Mammary epithelial cell (primary cell): ENCODE measurements around the gene AXIN1.

Source experiments
- EZH2 ChIP-seq: IDR thresholded peaks from 2 replicates; pipeline ENCODE4 v1.6.1; 2012; ENCODE audit warnings: low read length, inconsistent platforms, borderline replicate concordance
- TF ChIP-seq, protein P1 (sequence below), 2 donors: IDR thresholded peaks in 1 of 2; conservative IDR thresholded peaks in 1 of 2; 2 replicates each; pipeline ENCODE4 v1.5.1; 2011 to 2012; ENCODE audit warnings: inconsistent platforms in 2 of 2, low read length in 2 of 2, mild to moderate bottlenecking in 2 of 2, control low read depth in 1 of 2, low read depth in 1 of 2; ENCODE audit not compliant: insufficient read depth in 1 of 2; ENCODE audit errors: extremely low read depth in 1 of 2

DNA sequence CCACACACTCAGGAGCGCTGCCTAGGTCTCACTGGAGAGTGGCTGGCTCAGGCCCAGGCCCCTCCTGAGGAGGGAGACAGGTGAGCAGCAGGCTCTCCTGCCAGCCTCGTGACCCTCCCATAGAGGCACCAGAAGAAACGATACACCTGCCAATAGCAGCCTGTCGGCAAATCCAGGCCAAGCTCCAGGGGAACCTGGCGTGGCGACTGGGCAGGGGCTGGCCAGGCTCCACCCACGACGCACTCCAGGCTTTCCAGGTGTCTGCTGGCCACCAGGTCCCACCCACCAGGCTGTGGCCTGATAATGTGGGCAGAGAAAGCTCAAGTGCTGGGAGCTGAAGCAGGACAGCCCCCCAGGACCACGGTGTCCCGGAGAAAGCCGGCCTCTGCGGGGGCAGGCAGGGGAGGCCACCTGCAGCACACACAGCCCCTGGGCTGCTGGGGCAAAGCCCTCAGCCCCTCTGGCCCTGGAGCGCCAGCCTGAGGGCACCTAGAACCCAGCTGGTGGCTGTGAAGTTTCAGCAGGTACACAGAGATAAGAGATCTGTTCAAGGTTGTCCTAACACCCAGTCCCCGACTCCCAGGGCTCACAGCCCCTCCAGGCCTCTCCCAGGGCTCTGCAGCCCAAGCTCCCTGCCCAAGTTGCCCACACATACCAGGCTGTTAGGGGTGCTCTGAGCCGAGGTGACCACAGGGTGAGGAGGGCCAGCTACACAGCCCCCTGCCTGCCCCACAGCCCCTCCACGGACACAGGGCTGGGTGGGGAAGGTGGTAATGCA is 26.8 kb upstream of the AXIN1 start:
- TF ChIP-seq, protein P1, sequence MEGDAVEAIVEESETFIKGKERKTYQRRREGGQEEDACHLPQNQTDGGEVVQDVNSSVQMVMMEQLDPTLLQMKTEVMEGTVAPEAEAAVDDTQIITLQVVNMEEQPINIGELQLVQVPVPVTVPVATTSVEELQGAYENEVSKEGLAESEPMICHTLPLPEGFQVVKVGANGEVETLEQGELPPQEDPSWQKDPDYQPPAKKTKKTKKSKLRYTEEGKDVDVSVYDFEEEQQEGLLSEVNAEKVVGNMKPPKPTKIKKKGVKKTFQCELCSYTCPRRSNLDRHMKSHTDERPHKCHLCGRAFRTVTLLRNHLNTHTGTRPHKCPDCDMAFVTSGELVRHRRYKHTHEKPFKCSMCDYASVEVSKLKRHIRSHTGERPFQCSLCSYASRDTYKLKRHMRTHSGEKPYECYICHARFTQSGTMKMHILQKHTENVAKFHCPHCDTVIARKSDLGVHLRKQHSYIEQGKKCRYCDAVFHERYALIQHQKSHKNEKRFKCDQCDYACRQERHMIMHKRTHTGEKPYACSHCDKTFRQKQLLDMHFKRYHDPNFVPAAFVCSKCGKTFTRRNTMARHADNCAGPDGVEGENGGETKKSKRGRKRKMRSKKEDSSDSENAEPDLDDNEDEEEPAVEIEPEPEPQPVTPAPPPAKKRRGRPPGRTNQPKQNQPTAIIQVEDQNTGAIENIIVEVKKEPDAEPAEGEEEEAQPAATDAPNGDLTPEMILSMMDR (conservative IDR thresholded peaks at IDR 0.05 in 1 of 2, IDR thresholded peaks at IDR 0.05 in 1 of 2; ENCODE audit: extremely low read depth in 1 of 2, insufficient read depth in 1 of 2, low read depth in 1 of 2, low read length in 2 of 2) = no peak
- no peak for TF ChIP-seq EZH2
